GM18951 (cell line): ENCODE data around the gene LMX1A.

ENCODE experiments used
- POLR2A ChIP-seq: IDR thresholded peaks from 4 replicates; pipeline ENCODE4 v1.6.1; 2011; ENCODE audit warnings: mild to moderate bottlenecking; ENCODE audit not compliant: insufficient read length, insufficient read depth; ENCODE audit errors: extremely low read depth
- in situ Hi-C: fragments of 300-500 bp; cut with MboI; formaldehyde crosslinking; loops from one replicate; pipeline ENCODE4 v1.12.0; 2022; ENCODE audit warnings: low sequenced_read_pairs, mixed read lengths, inconsistent platforms; ENCODE audit not compliant: unreplicated experiment

The LMX1A gene

DNA sequence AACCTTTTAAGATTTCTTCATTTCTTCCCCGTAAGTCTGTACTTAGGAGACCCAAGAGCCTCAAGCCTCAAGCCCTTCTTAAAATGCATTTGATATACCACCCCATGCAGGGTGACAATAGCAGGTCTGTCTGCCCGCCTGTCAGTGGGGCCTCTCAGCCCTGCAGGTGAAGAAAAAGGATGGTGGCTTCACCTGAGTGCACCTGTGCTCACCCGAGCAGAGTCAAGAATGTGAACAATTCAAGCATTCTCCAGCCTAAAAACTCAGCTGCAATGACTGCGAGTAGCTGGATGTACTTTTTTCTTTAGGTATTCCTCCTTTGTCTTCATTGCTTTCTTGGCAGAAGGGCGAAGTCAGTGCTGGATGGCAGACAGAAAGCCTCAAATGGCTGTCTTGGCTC, 203.3 kb downstream of the LMX1A start:
- in situ Hi-C loops = no loop called here
- no peak for TF ChIP-seq POLR2A

DNA sequence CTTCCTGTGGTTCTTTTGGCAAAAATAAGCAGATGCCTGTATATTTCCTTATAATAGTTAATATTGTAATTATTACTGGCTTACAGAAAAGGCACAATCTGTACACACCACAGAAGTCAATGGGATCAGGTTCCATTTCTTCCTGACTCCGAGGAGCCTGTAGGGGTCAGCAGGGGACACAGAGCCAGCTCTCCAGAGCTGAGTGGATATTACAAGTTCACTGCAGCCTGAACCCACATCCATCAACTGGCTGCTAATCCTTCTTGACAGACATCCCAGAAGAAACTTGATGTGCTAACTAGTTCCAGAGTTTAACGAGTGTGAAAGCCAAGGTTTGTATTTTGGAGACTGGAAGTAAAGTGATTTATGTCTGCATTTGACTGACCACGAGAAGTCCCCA, 203.8 kb downstream of the LMX1A start:
- TF ChIP-seq POLR2A = no peak
- in situ Hi-C loops = no loop called here

DNA sequence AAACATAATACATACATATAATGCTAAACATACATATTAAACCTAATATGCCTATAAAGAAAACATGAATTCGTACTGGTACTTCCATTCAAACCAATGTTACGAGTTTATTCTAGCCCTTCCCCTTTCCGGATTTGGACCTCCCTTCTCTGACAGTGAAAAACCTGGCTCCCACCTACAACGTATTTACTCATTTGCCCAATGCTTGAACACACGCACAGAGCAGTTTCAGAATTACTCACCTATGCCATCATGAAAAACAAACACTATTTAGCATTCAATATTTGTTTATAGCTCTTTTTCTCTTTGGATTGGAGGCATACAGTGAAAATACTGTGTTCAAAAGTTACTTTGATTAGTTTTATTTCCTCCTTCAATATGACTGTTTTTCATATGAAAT, 204.4 kb downstream of the LMX1A start:
- TF ChIP-seq POLR2A = no peak
- in situ Hi-C loops = no loop called here
